ENCODE measurements around the gene LRP4. TPM values are rescaled to one million over a fixed set of nuclear protein-coding genes. Genes with fewer than 3 reads are reported as not detected.

The LRP4 gene
- total and polyA plus RNA-seq, 2 of the 8 experiments (the other 6 are each of a cell fraction or from before 2014, with no cell fraction given) = 5.4 to 22.1 TPM

GRCh38 chr11:46966773-46967172 is 48.4 kb upstream of the LRP4 start:
- no peak overlapping the region for H2BK120ac ChIP-seq (replicated peaks; ENCODE audit: low read depth, low read length)
- H2BK15ac ChIP-seq (ENCODE audit: low read length) = no peak overlapping the region
- no peak overlapping the region for H2BK12ac ChIP-seq (ENCODE audit: low read depth, low read length)
- no peak overlapping the region for H2AFZ ChIP-seq (ENCODE audit: low read length)
- WGBS, 2 experiments (ENCODE audit: extremely low coverage in 1 of 2, insufficient coverage in 1 of 2, insufficient read length in 1 of 2, insufficient replicate concordance in 2 of 2, low coverage in 1 of 2, low lambda C conversion rate in 2 of 2, missing lambda C conversion rate in 1 of 2) = 95% methylated on average over 2 of the region's 2 CpGs; no CpG with 5 or more reads in 1 of the 2 experiments
- no peak overlapping the region for H2BK20ac ChIP-seq (ENCODE audit: low read length)
- H4K8ac ChIP-seq (ENCODE audit: extremely low read depth, insufficient read depth, low read length) = no peak overlapping the region
- H3K36me3 ChIP-seq (ENCODE audit: control insufficient read depth in 2 of 4, insufficient read depth in 4 of 4, low read length in 3 of 4) = no peaks in the 10 kb centered on the region
- no peak overlapping the region for H2AK5ac ChIP-seq (ENCODE audit: low read depth, low read length)
- no peaks in the 10 kb centered on the region for H3K9me3 ChIP-seq (ENCODE audit: insufficient read depth in 2 of 2, low read depth in 1 of 2, low read length in 1 of 2)
- no peaks in the 10 kb centered on the region for H3K79me2 ChIP-seq (ENCODE audit: control insufficient read depth in 1 of 2, insufficient read depth in 2 of 2, low read length in 2 of 2)
- H2BK5ac ChIP-seq (ENCODE audit: low read depth, low read length) = no peak overlapping the region
- H3K23ac ChIP-seq (ENCODE audit: insufficient read length) = no peak overlapping the region
- no peak overlapping the region for H3K56ac ChIP-seq (replicated peaks; ENCODE audit: insufficient read length, low read depth, low read length)
- H3K27me3 ChIP-seq (replicated peaks in 1 of 4; ENCODE audit: control insufficient read depth in 3 of 4, extremely low read depth in 1 of 4, insufficient read depth in 3 of 4, low read length in 3 of 4) = no peaks in the 10 kb centered on the region
- FAIRE-seq (no peak), DNase-seq (ENCODE audit: low read depth in 1 of 2, low spot score in 2 of 2) (no peak)
- H4K20me1 ChIP-seq (replicated peaks in 1 of 2; ENCODE audit: control insufficient read depth in 1 of 2, insufficient read depth in 2 of 2, low read length in 2 of 2) = no peaks in the 10 kb centered on the region
- no peak overlapping the region for H3K4ac ChIP-seq (replicated peaks; ENCODE audit: insufficient read length, low read depth, low read length)
- no peaks in the 10 kb centered on the region for H3K79me1 ChIP-seq (ENCODE audit: low read depth, low read length)
- no peak overlapping the region for H3K4me2 ChIP-seq (ENCODE audit: insufficient read depth in 1 of 2, low read depth in 2 of 2, low read length in 2 of 2)
- no peaks in the 10 kb centered on the region for H3K4me1 ChIP-seq (replicated peaks in 1 of 4; ENCODE audit: control insufficient read depth in 3 of 4, insufficient read depth in 4 of 4, low read length in 3 of 4)
- no peak overlapping the region for H3K9ac ChIP-seq (replicated peaks in 1 of 4; ENCODE audit: extremely low read depth in 1 of 4, low read depth in 3 of 4, low read length in 3 of 4)
- no peak overlapping the region for H3K14ac ChIP-seq (ENCODE audit: insufficient read length)
- H4K5ac ChIP-seq (ENCODE audit: insufficient read length, low read depth, low read length) = no peak overlapping the region
- TF ChIP-seq RAD21 (IDR thresholded peaks at IDR 0.05 in 1 of 2, conservative IDR thresholded peaks at IDR 0.05 in 1 of 2; ENCODE audit: low read depth in 2 of 2, low read length in 2 of 2) = peak in 1 of 2 experiments; percentile 15; a peak in 1 of 4 replicates
- no peak for TF ChIP-seq CHD2 (IDR thresholded peaks at IDR 0.05; ENCODE audit: low read length)
- CTCF ChIA-PET (ENCODE audit: partially characterized antibody) = interaction anchor here (0.8 to 2.0 kb wide), 7 partner anchors 10 to 186 kb away, joined by 3 to 7 read pairs (median 3); no protein-coding TSS in a partner anchor
- no peak overlapping the region for H3K4me3 ChIP-seq (ENCODE audit: extremely low read depth in 1 of 4, insufficient read depth in 2 of 4, low read depth in 3 of 4, low read length in 4 of 4)
- H4K91ac ChIP-seq (replicated peaks; ENCODE audit: insufficient read length, low read length) = no peak overlapping the region
- POLR2A ChIA-PET (ENCODE audit: partially characterized antibody) = no interaction called here
- H3K27ac ChIP-seq (ENCODE audit: low read depth, low read length) = no peak overlapping the region
- H3K18ac ChIP-seq (ENCODE audit: extremely low read depth, low read length) = no peak overlapping the region
- no peaks in the 10 kb centered on the region for H3K23me2 ChIP-seq (ENCODE audit: low read depth, low read length)
